CD1c-positive myeloid dendritic cell (primary cell): ENCODE results near the gene SLX4IP.

Source experiments
- DNase-seq: peaks from one replicate; pipeline ENCODE4 v3.0.0-alpha.2; 2016; ENCODE audit errors: extremely low spot score

SLX4IP gene

DNA sequence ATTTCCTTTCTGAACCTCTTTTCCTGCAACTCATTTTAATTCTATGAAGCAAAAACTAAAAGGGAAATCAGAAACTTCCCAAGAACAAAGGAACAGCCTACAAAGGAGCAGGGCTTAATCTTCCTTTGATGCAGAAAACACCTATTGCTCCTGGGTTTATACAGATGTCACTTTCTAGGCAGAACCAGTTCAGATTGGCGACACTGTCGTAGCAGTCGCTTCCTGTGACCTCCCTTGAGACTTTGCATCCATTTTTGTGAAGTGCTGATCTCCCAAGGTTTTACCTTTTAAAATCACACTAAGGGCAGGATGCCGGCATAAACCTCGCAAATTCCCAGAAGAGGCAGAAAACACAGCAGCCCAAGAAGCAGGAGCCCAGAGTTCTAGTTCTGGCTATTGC is 198.6 kb downstream of the SLX4IP start:
- DNase-seq, result no peak

- DNase-seq, result no peak
Observed at GRCh38 chr20:10634211-10634610, 199.1 kb downstream of the SLX4IP start.

DNA sequence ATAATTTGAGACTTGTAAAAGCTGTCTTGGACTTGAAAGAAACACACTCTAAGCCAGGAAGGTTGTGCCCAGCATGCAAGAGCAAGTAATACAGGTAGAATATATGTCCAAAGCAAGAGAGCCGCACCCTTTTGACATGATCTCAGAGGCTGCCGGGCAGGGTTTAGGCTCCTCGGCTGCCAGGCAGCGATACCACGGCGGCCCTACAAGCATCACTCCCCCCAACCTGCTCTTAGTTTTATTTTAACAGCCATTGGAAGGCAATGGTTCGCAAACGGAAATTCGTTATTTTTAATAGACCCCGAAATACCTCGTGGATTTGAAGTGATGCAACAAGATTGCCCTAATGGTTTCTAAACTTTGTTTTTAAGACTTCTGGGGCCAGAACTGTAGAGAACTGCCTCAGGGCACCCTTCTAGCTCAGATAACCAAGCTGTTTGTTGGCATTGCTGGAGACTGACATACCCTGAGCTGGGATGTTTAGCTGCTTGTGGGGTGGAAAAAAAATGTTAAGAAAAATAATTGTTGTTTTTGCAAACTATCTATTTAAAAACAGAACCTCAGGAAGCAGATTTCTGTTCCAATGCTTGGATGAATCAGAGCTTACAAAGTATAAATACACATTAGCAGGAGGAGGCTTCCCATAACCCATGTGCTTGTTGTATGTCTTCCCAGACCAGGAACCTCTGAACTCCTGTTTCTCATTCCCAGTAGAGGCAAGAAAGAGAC is 199.7 kb downstream of the SLX4IP start:
- DNase-seq, result no peak

DNA sequence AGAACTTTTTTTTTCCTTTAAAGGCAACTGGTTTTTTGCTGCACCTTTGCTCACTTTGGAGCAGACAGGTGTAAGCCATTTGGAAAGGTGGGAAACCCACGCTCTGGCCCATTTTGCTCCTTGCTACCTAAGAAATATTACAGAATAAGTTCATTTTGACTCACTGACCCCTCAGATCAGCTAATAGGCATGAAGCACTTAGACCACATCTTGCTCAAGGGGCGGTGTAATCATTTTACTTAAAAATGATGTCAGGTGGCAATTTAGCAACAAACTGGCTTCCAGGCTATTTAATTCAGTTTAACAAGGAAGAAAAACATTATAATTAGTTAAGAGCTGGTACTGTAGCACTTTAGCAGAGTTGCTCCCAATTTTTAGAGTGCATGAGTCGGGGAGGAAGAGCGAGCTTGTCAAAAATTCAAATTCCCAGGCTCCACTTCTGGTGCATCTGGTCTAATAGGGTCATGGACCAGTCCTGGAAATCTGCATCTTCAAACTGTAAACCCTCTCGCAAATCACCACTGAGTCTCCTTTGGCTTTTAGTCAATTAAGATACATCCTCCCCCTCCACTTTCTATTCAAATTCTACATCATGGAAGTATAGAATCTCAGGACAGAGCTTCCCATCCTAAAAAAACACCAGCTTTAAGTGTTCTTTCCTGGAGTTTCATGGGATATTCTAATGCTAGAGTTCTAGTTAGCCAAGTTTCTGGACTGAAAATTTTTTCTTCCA is 200.5 kb downstream of the SLX4IP start:
- no peak for DNase-seq

DNA sequence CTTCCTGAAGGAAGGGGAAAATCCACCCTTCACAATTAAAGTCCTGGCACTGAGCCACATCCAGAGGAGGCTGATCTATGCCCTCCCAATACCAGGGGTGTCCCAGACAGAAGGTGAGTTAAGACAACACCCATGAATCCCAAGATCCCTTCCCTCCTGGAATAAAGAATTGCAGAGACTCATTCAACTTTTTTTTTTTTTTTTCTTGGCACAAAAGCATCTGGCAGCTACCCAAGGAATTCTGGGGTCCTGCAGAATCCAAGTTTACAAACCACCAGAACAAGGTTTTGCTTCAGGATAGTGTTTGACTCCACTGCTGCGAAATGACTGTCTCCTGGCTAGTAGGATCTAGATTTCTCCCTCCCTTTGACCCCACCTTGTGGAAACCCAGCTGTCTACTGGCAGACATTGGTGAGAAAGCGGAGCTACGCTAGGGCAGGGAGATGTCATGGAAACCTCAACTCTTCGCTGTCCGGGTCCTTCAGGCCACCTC is 201.3 kb downstream of the SLX4IP start:
- DNase-seq, result no peak

- DNase-seq, result no peak
Observed at GRCh38 chr20:10637031-10637559, 202.0 kb downstream of the SLX4IP start.

DNA sequence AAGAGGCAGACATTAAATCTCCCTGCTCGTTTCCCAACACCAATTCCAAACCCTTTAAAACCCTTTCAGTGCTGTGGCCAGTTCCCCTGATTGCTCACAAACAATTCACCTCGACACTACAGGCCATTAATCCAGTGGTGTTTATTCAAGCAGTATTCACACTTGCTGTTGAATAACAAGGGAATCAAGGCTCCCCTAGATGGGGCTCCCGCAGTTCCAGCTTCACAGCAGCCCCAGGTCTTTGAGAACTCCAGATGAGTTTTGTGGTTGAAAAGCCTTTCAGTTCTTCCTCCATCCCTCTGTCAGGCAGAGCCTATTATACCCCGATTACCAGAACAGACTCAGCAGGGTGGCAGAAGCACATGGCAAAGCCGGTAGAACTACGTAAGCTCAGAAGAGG is 202.5 kb downstream of the SLX4IP start:
- no peak for DNase-seq

- no peak for DNase-seq
Observed at GRCh38 chr20:10639077-10639736, 204.1 kb downstream of the SLX4IP start.

DNA sequence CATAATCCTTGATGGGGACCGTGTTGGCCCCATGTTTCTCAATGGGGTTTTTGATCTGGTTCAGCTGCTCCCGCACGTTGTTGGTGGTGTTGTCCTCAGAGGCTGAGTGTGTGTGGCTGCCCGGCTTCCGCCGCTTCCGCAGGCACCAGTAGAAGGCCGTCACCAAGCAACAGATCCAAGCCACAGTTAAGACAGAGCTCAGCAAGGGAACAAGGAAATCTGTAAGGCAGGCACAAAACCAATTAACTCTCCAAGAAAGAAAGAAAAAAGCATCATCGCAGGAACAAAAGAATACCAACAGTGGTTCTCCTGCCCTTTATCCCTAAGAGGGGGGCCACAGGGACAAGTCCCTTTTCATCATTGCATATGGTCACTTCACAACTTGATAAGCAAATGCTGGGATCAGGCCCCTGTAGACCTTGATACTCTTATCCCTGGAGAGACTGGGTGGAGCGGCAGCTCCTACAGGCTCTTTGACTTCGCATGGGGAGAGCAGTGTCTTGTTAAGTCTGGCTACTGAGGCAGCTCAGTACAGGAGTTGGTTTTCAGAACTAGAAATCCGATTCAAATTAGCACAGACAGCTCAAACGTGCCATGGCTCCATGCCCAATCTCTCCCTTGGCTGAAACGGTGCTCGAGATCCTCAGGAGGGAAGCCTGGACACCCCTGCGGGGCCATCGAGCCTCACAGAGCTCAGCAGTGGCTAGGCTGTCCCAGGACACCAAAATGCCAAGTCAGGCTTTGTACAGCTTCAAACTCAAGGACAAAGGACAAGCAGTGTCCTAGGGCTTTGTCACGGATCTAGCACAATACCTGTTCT is 204.8 kb downstream of the SLX4IP start:
- no peak for DNase-seq

DNA sequence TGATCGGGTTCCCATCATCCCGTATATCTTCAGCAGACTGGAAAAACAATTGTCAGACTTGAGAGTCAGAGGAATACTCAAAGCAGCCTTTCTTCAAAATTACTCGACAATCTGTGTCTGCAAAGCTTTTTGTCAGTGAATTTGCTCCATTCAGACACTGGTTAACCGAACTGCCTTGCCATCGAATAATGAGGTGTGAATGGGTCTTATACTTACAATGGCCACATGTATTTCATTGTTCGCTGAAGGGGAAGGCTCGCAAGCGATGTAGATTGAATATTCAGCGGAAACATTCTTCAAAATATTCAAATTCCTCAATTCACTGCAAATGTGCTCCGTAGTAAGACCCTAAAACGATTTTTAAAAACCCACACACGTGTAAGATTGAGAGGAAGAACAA is 205.8 kb downstream of the SLX4IP start:
- no peak for DNase-seq

- DNase-seq, result no peak
Observed at GRCh38 chr20:10641467-10641866, 206.4 kb downstream of the SLX4IP start.

- DNase-seq, result no peak
Observed at GRCh38 chr20:10641893-10642292, 206.8 kb downstream of the SLX4IP start.

DNA sequence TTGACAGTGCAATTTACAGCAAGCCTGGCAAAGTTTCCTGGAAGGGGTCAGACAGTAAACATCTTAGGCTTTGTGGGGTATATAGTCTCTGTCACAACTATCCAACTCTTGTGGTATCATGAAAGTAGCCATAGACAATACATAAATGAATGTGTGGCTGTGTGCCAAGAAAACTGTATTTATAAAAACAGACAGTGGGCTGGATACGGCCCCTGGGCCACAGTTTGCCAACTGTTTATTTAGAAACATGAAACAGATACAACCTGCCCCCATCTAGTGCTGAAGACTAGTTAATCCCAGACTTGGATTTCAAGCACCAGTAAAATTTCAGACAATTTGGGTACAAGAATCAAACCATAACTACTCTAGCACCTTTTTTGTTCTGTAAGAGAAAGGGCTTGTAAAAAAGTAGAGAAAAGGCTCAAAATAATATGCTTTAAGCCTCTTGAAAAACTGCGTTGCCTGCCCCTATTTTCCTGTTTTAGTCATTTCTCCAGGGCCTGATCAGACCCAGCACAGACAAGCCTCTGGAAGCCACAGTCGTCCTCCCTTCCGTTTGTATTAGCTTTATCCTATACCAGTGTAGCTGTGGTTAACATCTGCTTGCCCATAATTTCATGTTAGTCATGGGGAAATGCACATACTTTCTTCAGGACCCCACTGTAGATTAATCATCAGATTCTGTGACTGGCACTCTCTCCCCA is 207.9 kb downstream of the SLX4IP start:
- DNase-seq, result no peak

- DNase-seq, result no peak
Observed at GRCh38 chr20:10643560-10643873, 208.4 kb downstream of the SLX4IP start.

DNA sequence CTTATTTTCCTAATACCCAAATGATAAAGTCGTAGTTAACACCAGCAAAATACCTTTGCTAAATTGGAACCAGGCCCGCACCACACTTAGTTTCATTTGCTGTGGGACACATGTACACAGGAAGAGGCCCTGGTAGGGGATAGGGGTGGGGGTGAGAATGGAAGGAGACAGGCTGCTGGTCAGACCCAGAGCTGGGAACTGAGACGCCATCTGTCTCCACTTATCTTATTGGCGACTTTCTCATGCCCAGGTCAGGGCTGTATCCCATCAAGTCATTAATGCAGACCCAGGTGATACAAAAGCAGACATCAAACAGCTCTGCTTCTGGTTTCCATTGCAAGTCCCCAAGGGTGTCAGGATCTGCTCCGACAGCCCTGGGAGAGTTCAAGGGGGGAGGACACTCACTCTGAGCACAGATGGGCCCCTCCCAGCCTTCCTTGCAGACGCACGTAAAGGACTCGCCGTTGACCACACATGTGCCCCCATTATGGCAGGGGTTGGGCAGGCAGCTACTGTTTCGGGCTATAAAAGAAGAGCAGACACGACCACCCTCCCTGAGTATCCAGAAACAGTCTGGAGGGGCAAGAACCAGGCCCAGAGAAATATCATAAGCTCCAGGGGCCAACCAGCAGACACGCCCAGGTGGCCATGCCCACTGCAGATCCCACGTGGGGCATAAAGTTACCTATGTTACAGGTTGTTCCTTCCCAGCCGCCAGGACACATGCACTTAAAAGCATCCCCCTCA is 209.5 kb downstream of the SLX4IP start:
- no peak for DNase-seq

DNA sequence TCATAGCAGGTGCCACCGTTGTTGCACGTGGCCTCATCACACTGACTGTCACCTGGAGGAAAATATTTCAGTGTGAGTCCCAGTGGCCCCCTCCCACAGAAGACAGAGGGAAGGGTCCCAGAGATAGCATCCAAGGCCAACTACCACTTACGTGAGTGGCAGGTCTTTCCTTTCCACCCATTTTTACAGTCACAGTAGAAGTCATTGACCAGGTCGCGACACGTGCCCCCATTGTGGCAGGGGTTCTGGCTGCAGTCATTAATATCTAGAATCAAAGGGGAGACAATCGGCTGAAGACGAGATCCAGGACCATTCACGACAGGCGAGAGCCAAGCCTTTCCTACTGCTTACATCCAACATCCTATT is 210.1 kb downstream of the SLX4IP start:
- DNase-seq, result no peak

DNA sequence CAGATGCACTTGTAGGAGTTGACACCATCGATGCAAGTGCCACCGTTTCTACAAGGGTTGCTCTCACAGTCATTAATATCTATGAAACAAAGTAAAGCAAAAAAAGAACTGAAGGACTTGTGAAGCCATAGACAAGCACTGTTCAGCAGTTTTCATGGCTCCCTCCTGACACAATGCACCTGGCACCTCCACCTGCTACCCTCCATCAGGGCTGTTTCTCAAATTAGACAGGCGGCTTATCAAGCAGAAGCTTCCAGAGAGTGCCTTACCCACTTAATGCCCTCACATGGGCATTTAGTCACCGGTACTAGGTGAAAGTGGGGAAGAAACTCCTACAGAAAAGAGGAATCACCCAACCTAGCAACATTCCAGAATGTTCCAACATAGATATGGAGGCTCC is 210.9 kb downstream of the SLX4IP start:
- DNase-seq, result no peak

DNA sequence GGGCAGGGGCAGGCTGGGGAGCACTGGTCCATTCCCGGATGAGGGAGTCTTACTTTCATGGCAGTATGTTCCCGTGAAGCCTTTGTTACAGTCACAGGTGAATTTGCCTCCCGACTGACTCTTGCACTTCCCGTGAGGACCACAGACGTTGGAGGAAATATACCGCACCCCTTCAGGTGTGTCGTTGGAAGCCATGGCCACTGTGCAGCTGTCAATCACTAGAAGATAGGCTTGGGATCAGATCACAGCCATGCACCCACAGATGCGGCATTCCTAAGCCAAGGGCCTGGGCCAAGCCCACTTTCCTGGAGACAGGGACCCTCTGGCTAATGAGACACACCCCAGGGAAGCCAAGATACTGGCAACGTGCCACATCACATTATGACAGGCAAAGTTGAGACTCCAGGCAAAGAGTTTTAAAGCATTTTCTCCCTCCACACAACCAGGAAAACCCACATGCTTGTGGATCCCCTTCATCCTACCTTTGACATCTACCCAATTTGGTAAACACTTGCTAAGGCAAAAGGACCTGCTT is 211.8 kb downstream of the SLX4IP start:
- no peak for DNase-seq

DNA sequence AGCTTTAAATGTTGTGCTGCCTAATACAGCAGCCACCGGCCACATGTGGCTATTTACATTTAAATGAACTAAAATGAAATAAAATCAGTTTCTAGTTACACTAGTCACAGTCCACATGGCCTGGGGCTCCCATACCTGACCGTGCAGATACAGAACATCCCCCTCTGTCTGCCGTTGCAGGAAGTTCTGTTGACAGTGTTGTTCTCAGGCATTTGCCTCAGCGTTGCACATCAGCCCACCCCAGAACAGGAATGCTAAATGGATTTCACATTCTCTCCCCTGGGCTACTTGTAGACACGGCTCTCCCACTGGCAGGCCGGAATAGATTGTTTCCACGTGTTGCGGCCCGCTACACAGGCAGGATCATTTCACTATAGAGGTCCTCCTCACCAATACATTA is 212.4 kb downstream of the SLX4IP start:
- no peak for DNase-seq

DNA sequence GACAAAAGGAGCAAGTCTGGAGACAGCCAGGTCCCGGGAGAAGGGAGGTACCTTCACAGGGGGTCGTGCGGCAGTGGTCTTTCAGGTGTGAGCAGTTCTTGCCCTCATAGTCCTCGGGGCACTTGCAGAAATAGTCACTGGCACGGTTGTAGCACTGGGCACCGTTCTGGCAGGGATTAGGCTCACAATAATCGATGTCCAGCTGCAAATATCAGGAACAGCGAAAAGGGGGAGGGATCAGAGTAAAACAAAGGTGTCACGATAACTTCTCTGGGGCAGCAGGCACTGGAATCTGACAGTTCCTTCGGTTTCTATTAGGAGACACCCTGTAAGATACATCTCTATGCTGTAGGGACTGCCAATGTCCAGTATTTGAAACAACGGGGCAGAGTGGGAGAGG is 212.8 kb downstream of the SLX4IP start:
- DNase-seq, result no peak
